Gastrocnemius medialis (tissue), 4 donors: ENCODE measurements around the gene TMEM252.

Experiments used
- CTCF ChIP-seq, 5 experiments: fragments of 450-650 bp in 3 of 5; fragments of 200-600 bp in 2 of 5; sonication (generic) in 2 of 5; IDR thresholded peaks in 4 of 5; conservative IDR thresholded peaks in 1 of 5; 1 replicate in 4 of 5; 2 replicates in 1 of 5; pipeline ENCODE4 v1.5.1; 2016 to 2019; ENCODE audit warnings: antibody characterized with exemption in 5 of 5, mild to moderate bottlenecking in 3 of 5, moderate library complexity in 3 of 5
- POLR2A ChIP-seq, 2 donors: fragments of 450-650 bp; IDR thresholded peaks; one replicate each; pipeline ENCODE4 v1.6.1; 2017; ENCODE audit warnings: antibody characterized with exemption in 2 of 2, mild to moderate bottlenecking in 2 of 2, moderate library complexity in 2 of 2

DNA sequence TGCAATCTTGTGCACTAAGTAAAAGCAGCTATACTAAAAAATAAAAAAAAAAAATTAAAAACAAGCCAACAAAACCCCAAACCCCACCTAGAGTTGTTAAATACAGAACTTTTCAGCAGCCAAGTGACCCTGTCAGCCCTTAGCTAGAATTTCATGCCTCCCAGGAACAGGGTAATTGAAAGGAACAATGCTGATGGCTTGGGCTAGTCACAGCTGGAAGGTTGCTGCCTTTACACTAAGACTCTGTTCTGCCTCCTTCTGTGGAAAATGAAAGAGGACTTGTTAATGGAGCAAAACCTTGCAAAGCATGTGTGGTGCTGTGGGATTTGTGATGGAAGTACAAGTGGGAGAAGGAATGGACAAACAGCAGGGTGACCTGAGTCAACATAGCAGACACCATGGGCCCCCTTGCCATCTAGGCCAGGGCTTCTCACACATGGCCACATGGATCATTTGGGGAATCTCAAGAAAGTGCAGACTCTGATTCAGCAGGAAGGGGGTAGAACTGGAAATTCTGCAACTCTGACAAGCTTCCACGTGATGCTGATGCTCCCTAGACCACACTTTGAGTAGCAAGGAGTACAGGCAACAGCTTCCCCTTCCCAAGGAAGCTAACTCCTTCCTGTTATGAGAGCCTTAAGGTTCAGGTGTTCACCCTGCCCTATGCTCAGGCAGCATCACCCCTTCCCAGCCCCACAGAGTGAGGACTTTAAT is 14.9 kb upstream of the TMEM252 start:
- TF ChIP-seq CTCF (IDR thresholded peaks at IDR 0.05 in 4 of 5, conservative IDR thresholded peaks at IDR 0.05 in 1 of 5) (no peak), POLR2A (IDR thresholded peaks at IDR 0.05) (no peak)
